Measurements from ENCODE around the gene C4A.
A peak's percentile ranks its signal among the peaks of the same experiment; 100 is the strongest.
"Not testable (repeated sequence)": the region's sequence is repeated elsewhere in the genome, so short reads cannot be mapped to it uniquely, and the experiment has no call there.

Gene C4A

GRCh38 chr6:32037136-32037535 is 55.3 kb downstream of the C4A start:
- peak in 1 of 5 donors; percentile 0 for DNase-seq

- peak in 1 of 5 donors; percentile 1 for DNase-seq
Measured at GRCh38 chr6:32037598-32038524, 56.0 kb downstream of the C4A start, which contains the start of gene CYP21A2. CYP21A2 (plus strand) TSS chr6:32038415; CDS start chr6:32038423, 8 bp downstream.

- DNase-seq = peak in 1 of 5 donors; percentile 1
Measured at GRCh38 chr6:32038878-32039277, 57.0 kb downstream of the C4A start.

GRCh38 chr6:32039321-32040274 is 57.7 kb downstream of the C4A start:
- DNase-seq = not testable (repeated sequence)

GRCh38 chr6:32040299-32041049 is 58.6 kb downstream of the C4A start:
- not testable (repeated sequence) for DNase-seq

GRCh38 chr6:32041050-32041321 is 59.1 kb downstream of the C4A start:
- not testable (repeated sequence) for DNase-seq

- not testable (repeated sequence) for DNase-seq
Measured at GRCh38 chr6:32041385-32041784, 59.5 kb downstream of the C4A start.

GRCh38 chr6:32042276-32042675 is 60.4 kb downstream of the C4A start:
- DNase-seq = not testable (repeated sequence)

- DNase-seq = not testable (repeated sequence)
Measured at GRCh38 chr6:32043589-32044380, 61.9 kb downstream of the C4A start.

- not testable (repeated sequence) for DNase-seq
Measured at GRCh38 chr6:32044916-32045315, 63.1 kb downstream of the C4A start.

- no peak for DNase-seq
Measured at GRCh38 chr6:32045811-32046449, 64.1 kb downstream of the C4A start.

GRCh38 chr6:32046450-32047083 is 64.7 kb downstream of the C4A start:
- no peak for DNase-seq

- DNase-seq = no peak
Measured at GRCh38 chr6:32047084-32047478, 65.2 kb downstream of the C4A start.

GRCh38 chr6:32047539-32047854 is 65.6 kb downstream of the C4A start:
- DNase-seq = no peak

- peak; percentile 23 to 60 (median 47) for DNase-seq
Measured at GRCh38 chr6:32047855-32048766, 66.3 kb downstream of the C4A start.

GRCh38 chr6:32049149-32049548 is 67.3 kb downstream of the C4A start:
- not testable (repeated sequence) for DNase-seq

- DNase-seq = not testable (repeated sequence)
Measured at GRCh38 chr6:32049736-32050135, 67.9 kb downstream of the C4A start.

GRCh38 chr6:32050562-32050961 is 68.7 kb downstream of the C4A start:
- DNase-seq = no peak
